Measurements from ENCODE around the gene POLR3C.

- no peak for TF ChIP-seq EZH2 (IDR thresholded peaks at IDR 0.05)
- no peak for TF ChIP-seq POLR2AphosphoS5 (IDR thresholded peaks at IDR 0.05; ENCODE audit: borderline replicate concordance, low read depth, low read length)
These were observed 13.7 kb downstream of the POLR3C start for GRCh38 chr1:145837656-145838055.

Measured in SK-N-MC (cell line).